Right atrium auricular region (tissue), 2 donors: ENCODE measurements around the gene RAB6B. TPM values are rescaled to one million over a fixed set of nuclear protein-coding genes. Genes with fewer than 3 reads are reported as not detected.

Experiments used
- DNase-seq: peaks from one replicate; pipeline ENCODE4 v3.0.0-alpha.2; 2019; ENCODE audit warnings: low spot score
- H3K27ac ChIP-seq, 2 donors: fragments of 200-600 bp; sonication (generic); 1 replicate in 1 of 2; 2 replicates in 1 of 2; pipeline ENCODE4 v1.5.1; 2016 to 2019
- H3K27me3 ChIP-seq, 2 donors: fragments of 200-600 bp; sonication (generic); one replicate each; pipeline versions ENCODE4 v1.5.1 to v1.6.0; 2017 to 2019
- H3K36me3 ChIP-seq: fragments of 200-600 bp; sonication (generic); one replicate; pipeline ENCODE4 v1.5.1; 2016
- H3K4me1 ChIP-seq, 2 donors: fragments of 200-600 bp; sonication (generic); one replicate each; pipeline versions ENCODE4 v1.5.1 to v1.6.0; 2017 to 2019
- H3K4me3 ChIP-seq, 2 donors: fragments of 200-600 bp; sonication (generic); 1 replicate in 1 of 2; 2 replicates in 1 of 2; pipeline ENCODE4 v1.5.1; 2017 to 2019; ENCODE audit warnings: mild to moderate bottlenecking in 1 of 2, moderate library complexity in 1 of 2
- H3K9me3 ChIP-seq, 2 donors: fragments of 200-600 bp; sonication (generic); one replicate each; pipeline ENCODE4 v1.5.1; 2019
- CTCF ChIP-seq, 2 donors: fragments of 200-600 bp; sonication (generic); IDR thresholded peaks; one replicate each; pipeline ENCODE4 v1.5.1; 2019; ENCODE audit warnings: antibody characterized with exemption in 2 of 2
- total RNA-seq, 2 donors: library from RNA; depleted of rRNA; stranded (reverse); fragments of >200 nt; gene quantifications; one replicate each; pipeline ENCODE4 v1.1.0, GENCODE V29; 2016

The RAB6B gene
- total RNA-seq, 2 donors from 2014 or later, result 9.5 to 11.5 TPM

DNA sequence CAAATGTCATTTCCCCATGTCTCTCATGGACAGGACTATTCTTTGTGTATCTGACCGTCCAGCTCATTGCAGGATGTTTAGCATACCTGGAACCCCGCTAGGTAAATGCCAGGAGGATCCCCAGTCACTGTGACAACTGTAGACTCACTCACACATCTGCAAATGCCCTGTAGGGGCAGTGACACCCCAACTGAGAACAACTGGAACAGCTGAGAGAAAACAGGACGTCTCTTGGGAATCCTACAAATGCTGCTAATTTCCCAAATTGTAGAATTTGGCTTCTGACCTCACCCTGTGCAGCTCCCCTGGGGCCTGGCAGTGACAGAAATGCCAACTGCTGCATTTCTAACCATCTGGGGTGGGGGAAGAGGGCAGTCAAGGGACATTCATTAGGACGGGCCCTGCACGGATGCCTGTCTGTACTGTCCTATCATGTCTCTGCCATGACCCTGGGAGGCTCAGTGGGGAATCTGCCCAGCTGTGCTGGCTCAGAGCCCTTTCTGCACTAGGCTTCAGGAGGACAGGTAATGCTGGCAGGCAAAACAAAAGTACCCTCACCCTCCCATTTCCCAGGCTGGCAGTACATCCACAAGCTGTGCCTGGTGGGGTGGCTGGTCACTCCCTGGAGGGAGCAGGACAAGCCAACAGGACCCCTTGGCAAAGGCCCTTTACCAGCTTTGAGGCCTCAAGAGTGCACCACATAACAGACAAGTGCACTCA, 30.4 kb downstream of the RAB6B start:
- Histone ChIP-seq H3K36me3 (no peaks in the 10 kb centered on the region), H3K4me3 (no peak overlapping the region), H3K9me3 (no peaks in the 10 kb centered on the region), H3K27ac (no peak overlapping the region), H3K27me3 (no peaks in the 10 kb centered on the region), H3K4me1 (peaks cover 0 to 18% of the 10 kb centered on the region in 2 donors)
- DNase-seq, result no peak
- no peak for TF ChIP-seq CTCF (IDR thresholded peaks at IDR 0.05)

- Histone ChIP-seq H3K4me1 (peaks cover 0 to 18% of the 10 kb centered on the region in 2 donors), H3K27ac (no peak overlapping the region), H3K36me3 (no peaks in the 10 kb centered on the region), H3K4me3 (no peak overlapping the region), H3K27me3 (no peaks in the 10 kb centered on the region), H3K9me3 (no peaks in the 10 kb centered on the region)
- TF ChIP-seq CTCF (IDR thresholded peaks at IDR 0.05), result no peak
- DNase-seq, result no peak
Measured at GRCh38 chr3:133864616-133865015, 31.1 kb downstream of the RAB6B start.

DNA sequence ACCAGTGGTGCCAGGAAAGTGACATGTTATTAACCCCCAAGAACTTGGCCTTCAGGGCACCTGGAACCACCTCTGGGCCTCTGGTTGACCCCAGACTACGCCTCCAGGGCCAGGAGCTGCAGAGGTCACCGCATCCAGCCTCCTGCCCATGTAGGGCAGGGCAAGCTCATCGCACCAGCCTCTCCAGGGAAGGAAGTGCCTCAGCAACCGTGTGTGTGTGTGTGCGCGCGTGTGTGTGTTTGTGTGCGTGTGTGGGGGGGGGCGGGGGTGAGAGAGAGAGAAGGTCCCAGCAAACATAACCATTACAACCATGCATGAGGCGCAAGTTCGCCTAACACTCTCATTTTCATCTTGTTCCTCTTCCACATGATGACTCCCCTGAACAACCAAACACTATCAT, 31.8 kb downstream of the RAB6B start:
- no peak for TF ChIP-seq CTCF (IDR thresholded peaks at IDR 0.05)
- no peak for DNase-seq
- peaks cover 0 to 12% of the 10 kb centered on the region in 2 donors for H3K4me1 ChIP-seq
- H3K27ac ChIP-seq, result no peak overlapping the region
- H3K4me3 ChIP-seq, result no peak overlapping the region
- no peaks in the 10 kb centered on the region for H3K9me3 ChIP-seq
- no peaks in the 10 kb centered on the region for H3K36me3 ChIP-seq
- H3K27me3 ChIP-seq, result no peaks in the 10 kb centered on the region

GRCh38 chr3:133862161-133862560, 33.5 kb downstream of the RAB6B start:
- no peaks in the 10 kb centered on the region for H3K36me3 ChIP-seq
- peaks cover 0 to 7% of the 10 kb centered on the region in 2 donors for H3K4me1 ChIP-seq
- no peaks in the 10 kb centered on the region for H3K9me3 ChIP-seq
- H3K27ac ChIP-seq, result no peak overlapping the region
- TF ChIP-seq CTCF (IDR thresholded peaks at IDR 0.05), result no peak
- no peak for DNase-seq
- no peaks in the 10 kb centered on the region for H3K27me3 ChIP-seq
- H3K4me3 ChIP-seq, result no peak overlapping the region

DNA sequence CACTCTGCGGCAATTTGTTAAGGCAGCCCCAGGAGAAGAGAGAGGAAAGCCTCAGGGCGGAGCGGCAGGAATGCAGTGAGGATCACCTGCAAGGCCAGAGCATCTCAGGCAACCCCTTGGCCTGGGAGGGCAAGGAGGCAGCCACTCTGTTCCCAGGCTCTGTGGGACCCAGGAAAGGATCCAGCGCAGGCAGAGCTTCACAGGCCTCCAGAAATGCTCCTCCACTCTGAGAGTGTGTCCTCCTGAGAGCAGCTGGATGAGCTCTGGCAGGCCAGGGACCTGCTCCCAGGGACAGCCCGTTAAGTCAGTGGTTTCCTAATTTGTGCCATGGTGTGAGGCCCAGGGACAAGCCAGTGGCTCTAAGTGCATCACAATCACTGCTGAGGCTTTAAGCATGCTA, 35.2 kb downstream of the RAB6B start:
- no peak for DNase-seq
- no peaks in the 10 kb centered on the region for H3K9me3 ChIP-seq
- no peak overlapping the region for H3K4me3 ChIP-seq
- no peaks in the 10 kb centered on the region for H3K36me3 ChIP-seq
- H3K27ac ChIP-seq, result no peak overlapping the region
- H3K4me1 ChIP-seq, result peaks cover 0 to 5% of the 10 kb centered on the region in 2 donors
- no peaks in the 10 kb centered on the region for H3K27me3 ChIP-seq
- no peak for TF ChIP-seq CTCF (IDR thresholded peaks at IDR 0.05)
